ENCODE results near the gene ARCN1. TPM values are rescaled to one million over a fixed set of nuclear protein-coding genes. Genes with fewer than 3 reads are reported as not detected.

ARCN1 gene
- total and polyA plus RNA-seq, 2 of the 4 experiments (the other 2 are of a cell fraction) = 148 to 212 TPM

GRCh38 chr11:118610773-118611432 is 38.7 kb downstream of the ARCN1 start:
- Histone ChIP-seq H4K91ac (ENCODE audit: insufficient read depth, low read depth, low read length) (no peak overlapping the region; the same call in 1 of the 2 replicates), H3K79me1 (ENCODE audit: low read depth in 1 of 2, low read length in 2 of 2) (peaks cover 18 to 59% of the 10 kb centered on the region in 2 experiments; a peak in 3 of 4 replicates), H4K20me1 (ENCODE audit: insufficient read depth, low read length) (peaks cover 10% of the 10 kb centered on the region), H3K9me3 (ENCODE audit: control insufficient read depth, insufficient read depth, low read length) (no peaks in the 10 kb centered on the region), H3K27ac (ENCODE audit: insufficient read depth, low read length) (peak overlapping the region; percentile 90), H2BK15ac (ENCODE audit: low read depth, low read length) (no peak overlapping the region), H4K5ac (ENCODE audit: low read depth, low read length) (no peak overlapping the region), H3K27me3 (ENCODE audit: control insufficient read depth, insufficient read depth, low read length) (no peaks in the 10 kb centered on the region), H3K9ac (ENCODE audit: low read depth, low read length) (peak overlapping the region; percentile 52), H3K4me1 (ENCODE audit: control insufficient read depth, insufficient read depth, low read length) (peaks cover 38% of the 10 kb centered on the region), H3K4ac (ENCODE audit: low read depth, low read length) (peak overlapping the region; percentile 100; the same call in 1 of the 2 replicates), H3K36me3 (ENCODE audit: control insufficient read depth, insufficient read depth, low read length) (peaks cover 23% of the 10 kb centered on the region), H3K23ac (ENCODE audit: low read depth, low read length) (peak overlapping the region; percentile 76; the same call in 1 of the 2 replicates), H2BK5ac (ENCODE audit: low read depth, low read length, poor library complexity, severe bottlenecking) (peak overlapping the region; percentile 98), H3K14ac (replicated peaks; ENCODE audit: low read depth, low read length) (peak overlapping the region; percentile 65), H2BK120ac (ENCODE audit: low read depth, low read length) (peak overlapping the region; percentile 97; the same call in 1 of the 2 replicates), H3K4me2 (ENCODE audit: low read depth, low read length) (peak overlapping the region; percentile 91), H3K4me3 (ENCODE audit: insufficient read depth, low read depth, low read length) (peak overlapping the region; percentile 93), H2AK9ac (replicated peaks; ENCODE audit: low read depth, low read length, poor library complexity) (peak overlapping the region; percentile 97), H4K8ac (ENCODE audit: low read depth in 2 of 2, low read length in 2 of 2) (peak overlapping the region in 1 of 2 experiments; percentile 53; a peak in 2 of 4 replicates), H3K9me1 (ENCODE audit: insufficient read depth, low read length) (peaks cover 39% of the 10 kb centered on the region), H2BK20ac (ENCODE audit: low read depth, low read length) (peak overlapping the region; percentile 48; the same call in 1 of the 2 replicates), H3K56ac (ENCODE audit: extremely low read depth, insufficient read depth, low read length) (no peak overlapping the region), H2AFZ (replicated peaks; ENCODE audit: low read length, poor library complexity) (peak overlapping the region; percentile 79), H2AK5ac (ENCODE audit: low read depth, low read length) (peak overlapping the region; percentile 83; the same call in 1 of the 2 replicates), H3K18ac (ENCODE audit: low read depth, low read length) (no peak overlapping the region)
- ChIA-PET POLR2A (ENCODE audit: unreplicated experiment) (no interaction called here), CTCF (no interaction called here)
- 5 to 100% methylated on average over 2 to 23 of the region's 54 CpGs for WGBS, 2 experiments (ENCODE audit: extremely low coverage in 2 of 2, insufficient read length in 1 of 2)
- DNase-seq = peak; percentile 66
- in situ Hi-C loops (cut with MboI; ENCODE audit: low sequenced_read_pairs) = no loop called here
- TF ChIP-seq POLR2A (IDR thresholded peaks at IDR 0.05; ENCODE audit: low read depth, low read length) (0 out of 2 replicates have a peak, but pooled peaks have one; percentile 4), RAD21 (IDR thresholded peaks at IDR 0.05; ENCODE audit: low read length) (peak; percentile 69), MXI1 (IDR thresholded peaks at IDR 0.05; ENCODE audit: borderline replicate concordance, low read depth, low read length) (peak; percentile 50; the same call in 1 of the 2 replicates), SMC3 (IDR thresholded peaks at IDR 0.05; ENCODE audit: low read depth, low read length) (peak; percentile 51), RFX5 (IDR thresholded peaks at IDR 0.05; ENCODE audit: low read depth, low read length) (no peak), MAZ (IDR thresholded peaks at IDR 0.05; ENCODE audit: borderline replicate concordance, low read depth, low read length) (peak; percentile 30; the same call in 1 of the 2 replicates), CTCF (conservative IDR thresholded peaks at IDR 0.05; ENCODE audit: low read depth, low read length) (peak; percentile 85), CHD1 (IDR thresholded peaks at IDR 0.05; ENCODE audit: low read depth, low read length) (0 out of 2 replicates have a peak, but pooled peaks have one; percentile 20), USF2 (IDR thresholded peaks at IDR 0.05; ENCODE audit: low read depth, low read length) (no peak)
- dilution Hi-C loops (cut with HindIII; ENCODE audit: low sequenced_read_pairs, unreplicated experiment) = no loop called here
- peak; percentile 16 for ATAC-seq (ENCODE audit: low read depth)
- intact Hi-C loops (cut with micrococcal nuclease) = no loop called here
- no TSS peak for BruUV-seq (replicated peaks)

Measured in IMR-90 (cell line).